DMS153 treated with DMSO at 0.1 percent for 48 hours (cell line): Measurements from ENCODE around the gene ADAM23.

Source experiments
- DNase-seq: peaks from one replicate; lab custom pipeline; 2025; ENCODE audit not compliant: unreplicated experiment; lab: John Stamatoyannopoulos, UW

Gene ADAM23

DNA sequence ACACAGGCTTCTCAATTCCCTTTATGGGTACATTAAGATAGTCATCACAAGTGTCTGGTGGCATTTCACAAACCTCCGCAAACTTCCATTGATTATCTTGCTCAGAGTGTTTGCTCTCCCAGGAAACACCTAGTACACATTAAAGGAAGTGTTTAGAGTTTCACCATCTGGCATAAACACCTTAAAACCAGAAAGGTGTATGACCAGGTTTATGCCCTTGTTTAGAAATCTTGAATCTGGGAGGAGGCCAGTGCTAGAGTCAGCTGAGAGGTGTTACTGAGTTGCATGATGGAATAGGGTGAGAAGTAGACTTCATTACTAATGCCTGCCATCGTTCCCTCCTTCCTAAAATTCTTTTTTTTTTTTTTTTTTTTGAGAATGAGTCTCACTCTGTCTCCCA, 120.0 kb downstream of the ADAM23 start:
- no peak for DNase-seq

DNA sequence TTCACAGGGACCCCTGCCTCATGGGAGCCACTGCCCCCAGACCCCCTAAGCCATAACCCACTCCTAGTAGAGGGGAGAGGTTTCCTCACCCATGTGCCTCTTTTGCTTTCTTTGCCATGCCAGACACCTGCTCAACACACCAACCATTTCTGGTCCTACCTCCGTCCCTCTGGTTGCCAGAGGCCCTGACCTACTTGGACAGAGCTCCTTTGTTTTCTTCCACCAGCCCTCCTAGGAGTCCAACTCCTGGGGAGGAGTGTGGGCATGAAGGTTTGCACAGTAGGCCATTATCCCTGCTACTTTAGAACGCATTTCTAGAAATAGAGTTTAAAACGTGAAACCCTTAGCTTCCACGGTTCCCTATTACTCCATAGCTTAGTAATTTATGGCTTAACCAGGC, 122.3 kb downstream of the ADAM23 start:
- DNase-seq, result no peak

DNA sequence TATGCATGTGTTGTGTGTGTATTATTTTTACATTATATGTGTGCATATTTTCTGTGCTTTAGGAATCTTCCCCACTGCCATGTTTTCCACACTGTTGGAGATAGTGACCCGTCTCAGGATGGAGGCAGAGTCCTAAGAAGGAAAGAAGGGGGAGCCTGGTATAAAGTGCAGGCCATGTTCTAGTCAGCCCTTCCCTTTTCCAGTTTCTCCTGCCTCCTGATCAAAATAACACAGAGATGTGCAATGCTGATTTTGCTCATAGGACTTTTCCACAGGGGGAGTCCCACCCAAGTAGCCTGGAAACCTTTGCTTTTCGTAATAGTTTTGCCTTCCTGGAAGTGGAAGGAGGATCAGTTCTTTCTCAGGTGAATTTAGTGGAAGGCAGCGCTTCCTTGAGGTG, 126.1 kb downstream of the ADAM23 start:
- no peak for DNase-seq

DNA sequence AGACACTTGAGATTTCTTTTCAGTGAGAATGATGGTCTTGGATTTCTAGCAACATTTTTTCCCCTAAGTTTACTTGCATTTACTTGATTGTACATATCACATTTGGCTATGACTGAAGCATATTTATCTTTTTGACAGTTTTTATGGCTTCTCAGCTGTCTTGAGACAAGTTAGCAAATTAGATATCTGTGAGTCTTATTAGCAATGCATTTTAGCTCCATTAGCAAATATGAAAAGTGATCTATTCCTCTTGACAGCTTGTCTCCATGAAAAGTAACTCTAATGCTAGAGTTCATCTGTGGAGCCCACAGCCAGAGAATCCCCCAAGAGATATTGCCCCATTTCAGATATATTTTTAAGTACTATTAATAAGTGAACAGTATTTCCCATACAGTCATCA, 126.9 kb downstream of the ADAM23 start:
- no peak for DNase-seq

DNA sequence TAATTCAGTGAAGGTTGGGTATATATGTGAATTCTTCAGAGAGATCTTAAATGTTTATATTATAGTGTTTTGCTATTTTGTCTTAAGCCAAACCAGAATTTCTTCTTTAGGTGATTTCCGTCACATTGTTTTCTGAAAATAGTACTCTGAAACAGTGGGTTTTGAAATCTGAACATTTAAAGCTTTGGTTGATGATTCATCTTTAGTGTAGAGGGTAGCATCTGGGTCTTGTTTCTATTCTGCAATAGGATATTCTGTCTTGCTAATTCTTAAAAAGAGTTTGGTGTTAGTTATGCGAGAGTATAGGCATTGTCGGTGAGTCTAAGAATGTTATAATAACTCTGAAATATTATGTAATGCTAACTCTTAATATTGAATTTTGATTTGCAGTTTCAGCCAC, 129.4 kb downstream of the ADAM23 start:
- DNase-seq, result no peak

DNA sequence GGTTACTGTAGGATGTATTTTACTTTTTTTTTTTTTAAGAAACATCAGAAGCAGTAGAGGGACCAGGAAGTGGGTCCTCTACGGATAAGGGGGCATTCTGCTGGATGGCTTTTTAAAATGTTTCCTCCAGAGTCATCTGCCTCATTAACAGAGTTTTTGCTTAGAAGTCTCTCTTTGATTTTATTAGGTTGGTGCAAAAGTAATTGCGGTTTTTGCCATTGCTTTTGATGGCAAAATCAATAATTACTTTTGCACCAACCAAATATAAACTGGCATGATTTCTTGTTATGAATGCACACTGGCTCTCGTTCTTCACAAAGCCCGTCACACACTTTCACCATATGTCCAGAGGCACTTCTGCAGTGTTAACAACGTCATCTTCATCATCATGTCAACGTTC, 130.5 kb downstream of the ADAM23 start:
- DNase-seq, result no peak

DNA sequence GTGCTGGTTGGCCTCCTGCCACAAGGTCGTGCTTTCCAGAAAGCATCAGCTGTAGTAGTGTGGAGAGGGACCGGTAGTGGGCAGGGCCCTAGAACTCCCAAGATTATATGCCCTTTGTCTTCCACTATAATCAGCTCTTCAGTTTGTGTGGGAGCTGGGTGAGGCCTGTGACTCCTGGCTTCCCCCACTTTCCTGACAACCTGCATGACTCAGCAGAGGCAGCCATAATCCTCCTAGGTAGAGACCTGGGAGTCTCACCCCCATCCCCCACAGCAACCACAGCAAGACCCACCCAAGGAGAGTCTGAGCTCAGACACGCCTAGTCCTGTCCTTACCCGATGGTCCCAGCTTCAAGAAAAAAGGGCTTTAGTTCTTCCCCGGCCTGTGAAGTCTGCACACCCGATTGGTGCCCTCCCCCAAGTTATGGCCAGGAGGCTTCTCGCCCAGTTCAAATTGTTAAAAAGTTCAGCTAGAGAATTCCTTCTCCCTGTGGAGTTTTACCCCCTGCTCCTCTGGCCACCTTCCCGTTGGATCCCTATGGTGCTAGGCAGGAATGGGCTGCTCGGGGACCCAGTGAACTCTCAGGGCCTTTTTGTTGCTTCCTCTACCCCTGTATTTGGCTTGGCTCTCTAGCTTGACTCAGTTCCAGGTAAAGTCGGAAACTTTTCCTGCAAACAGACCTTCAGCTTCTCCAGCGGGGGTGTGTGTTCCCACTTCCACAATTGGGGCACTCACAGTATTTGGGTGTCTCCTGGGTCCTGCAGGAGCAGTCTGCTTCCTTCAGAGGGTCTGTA, 141.2 kb downstream of the ADAM23 start:
- no peak for DNase-seq

DNA sequence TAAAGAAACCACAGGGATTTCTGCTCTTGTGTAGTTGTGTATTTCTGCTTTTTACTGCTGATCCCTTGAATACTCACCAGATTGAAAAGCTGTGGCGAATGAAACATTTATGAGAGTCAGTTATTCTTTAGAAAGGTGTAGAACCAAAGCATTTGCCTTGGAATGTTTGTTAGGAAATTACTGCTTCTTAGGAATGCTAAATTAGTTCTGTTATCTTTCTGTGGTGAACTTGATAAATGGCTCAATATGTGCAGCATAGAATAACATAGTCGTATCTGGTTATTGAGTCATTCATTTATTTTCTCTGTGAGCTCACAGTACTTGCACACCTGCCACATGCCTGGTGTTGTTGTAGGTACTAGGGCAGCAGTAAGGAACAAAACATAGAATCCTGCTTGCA, 142.0 kb downstream of the ADAM23 start:
- DNase-seq, result no peak

DNA sequence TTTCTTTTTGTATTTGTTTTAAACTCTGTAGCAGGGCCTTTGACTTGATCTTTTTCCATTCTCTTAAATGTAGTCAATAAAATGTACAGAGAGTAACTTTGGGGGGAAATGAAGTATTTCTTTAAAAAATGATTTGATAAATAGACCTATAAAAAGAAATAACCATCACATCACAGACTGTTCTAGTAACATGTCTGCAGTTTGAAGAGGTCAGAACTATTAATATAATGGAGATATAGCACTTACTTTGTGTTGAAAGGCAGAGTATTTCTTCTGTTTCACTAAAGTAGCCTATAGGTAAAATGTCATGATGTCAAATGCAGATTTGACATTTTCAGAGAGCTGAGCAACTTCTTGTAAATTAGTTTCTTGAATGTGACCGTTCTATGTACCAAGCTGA, 143.3 kb downstream of the ADAM23 start:
- DNase-seq, result no peak

DNA sequence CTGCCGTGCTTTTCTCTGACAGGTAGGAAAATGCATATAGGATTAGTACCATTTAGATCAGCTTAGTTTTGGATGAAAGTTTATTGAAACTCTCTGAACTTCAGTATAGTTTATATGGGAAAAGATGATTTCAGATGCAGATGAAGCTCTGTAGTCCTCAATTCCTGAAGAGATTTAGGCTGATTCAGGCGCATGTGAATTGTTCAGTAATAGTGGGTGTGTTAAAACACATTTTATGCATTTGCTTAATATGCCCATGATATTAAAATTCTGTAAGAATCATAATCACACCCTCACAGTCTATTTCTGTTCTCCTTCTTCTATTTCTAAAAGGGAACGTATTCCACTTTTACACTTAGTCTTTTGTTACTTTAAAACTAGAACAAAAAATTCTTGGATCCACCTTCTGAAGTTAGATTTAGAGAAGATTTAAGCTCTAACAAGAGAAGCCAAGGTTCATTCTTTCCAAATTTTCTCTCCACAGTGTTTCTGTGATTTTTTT, 154.4 kb downstream of the ADAM23 start:
- no peak for DNase-seq

DNA sequence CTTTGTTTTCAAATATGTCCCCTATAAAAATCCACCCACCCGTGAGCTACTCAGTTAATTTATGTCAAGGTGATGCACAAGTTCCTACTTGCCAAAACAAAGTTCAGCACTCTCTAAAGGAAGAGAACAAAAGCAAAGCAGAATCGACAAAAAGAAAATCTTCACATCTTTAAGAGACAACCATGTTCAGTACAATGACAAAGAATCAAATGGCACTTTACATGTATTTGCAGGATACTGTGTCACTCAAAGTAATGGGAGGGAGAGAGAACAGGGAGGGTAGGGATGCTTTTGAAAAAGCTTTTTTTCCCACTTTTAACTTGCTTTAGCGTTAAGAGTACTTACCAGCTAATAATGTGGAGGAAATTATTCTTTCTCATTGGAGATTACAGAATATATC, 159.9 kb downstream of the ADAM23 start:
- DNase-seq, result no peak

DNA sequence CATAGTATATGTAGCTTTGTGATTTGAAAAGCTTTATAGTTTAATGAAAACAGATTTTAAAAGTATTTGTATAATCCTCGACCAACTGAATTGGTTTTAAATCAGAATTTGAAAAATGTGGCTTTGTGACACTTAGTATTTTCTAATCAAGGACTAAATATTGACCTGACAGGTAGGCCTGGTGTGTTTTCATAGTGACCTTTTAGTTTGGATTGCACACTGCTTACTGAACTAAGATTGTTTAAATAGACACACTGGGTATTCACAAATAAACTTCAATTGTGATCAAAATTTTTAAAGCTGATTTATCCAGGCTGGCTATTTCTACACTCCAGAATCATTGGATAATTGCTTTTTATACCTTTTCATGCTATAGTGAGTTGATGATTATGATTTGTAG, 167.1 kb downstream of the ADAM23 start:
- no peak for DNase-seq

DNA sequence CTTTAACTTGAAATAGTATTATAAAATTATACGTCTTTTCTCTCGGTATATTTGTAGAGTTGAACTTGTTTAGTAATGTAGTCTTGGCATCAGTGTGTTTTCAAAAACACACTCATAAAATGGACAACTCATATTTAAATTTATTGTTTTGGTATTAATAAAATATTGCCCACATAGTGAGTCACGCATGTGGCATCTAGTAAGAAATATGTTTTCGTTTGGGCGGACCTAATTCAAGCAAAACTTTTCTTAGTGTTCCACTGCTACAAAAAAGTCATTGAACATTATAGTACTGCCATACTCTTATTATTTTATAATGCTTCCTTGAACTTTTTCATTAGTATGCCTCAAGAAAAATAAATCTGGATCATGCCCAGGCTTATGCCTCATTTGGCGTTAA, 167.9 kb downstream of the ADAM23 start:
- no peak for DNase-seq

DNA sequence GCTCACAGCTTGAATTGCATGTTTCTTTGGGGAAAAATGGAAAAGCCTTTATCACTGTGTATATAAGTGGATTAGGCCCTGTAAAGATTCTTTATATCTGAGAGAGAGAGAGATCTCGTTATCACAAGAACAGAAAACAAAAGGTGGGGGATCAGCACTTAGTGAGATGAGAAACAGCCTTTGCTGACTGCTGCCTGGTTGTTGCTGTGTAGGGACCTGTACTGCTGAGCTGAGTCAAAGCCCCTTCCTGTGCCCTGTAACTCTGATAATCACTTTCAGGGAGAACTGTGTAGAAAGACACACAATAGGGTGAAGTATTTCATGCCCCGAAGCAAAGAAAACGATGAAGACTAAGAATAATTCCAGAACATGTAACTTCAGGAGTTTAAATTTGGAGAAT, 168.4 kb downstream of the ADAM23 start:
- no peak for DNase-seq

DNA sequence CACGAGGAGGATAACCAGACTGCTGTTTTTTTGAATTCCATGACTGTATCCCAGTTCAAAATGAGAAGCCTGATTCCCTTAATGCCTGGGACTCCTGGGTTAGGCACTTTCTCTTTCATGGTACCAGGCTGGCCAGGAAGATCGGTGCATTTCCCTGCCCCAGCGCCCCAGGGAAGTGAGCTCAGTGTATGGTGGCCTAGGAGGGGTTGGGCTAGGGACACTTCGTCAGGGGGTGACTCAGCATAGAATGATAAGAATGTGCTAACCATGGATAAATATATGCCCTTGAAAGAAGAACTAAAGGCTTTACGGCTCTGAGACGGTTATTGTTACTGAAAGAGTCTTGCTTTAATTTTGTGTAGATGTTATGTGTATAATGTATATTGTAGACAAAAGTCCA, 171.5 kb downstream of the ADAM23 start:
- DNase-seq, result no peak

DNA sequence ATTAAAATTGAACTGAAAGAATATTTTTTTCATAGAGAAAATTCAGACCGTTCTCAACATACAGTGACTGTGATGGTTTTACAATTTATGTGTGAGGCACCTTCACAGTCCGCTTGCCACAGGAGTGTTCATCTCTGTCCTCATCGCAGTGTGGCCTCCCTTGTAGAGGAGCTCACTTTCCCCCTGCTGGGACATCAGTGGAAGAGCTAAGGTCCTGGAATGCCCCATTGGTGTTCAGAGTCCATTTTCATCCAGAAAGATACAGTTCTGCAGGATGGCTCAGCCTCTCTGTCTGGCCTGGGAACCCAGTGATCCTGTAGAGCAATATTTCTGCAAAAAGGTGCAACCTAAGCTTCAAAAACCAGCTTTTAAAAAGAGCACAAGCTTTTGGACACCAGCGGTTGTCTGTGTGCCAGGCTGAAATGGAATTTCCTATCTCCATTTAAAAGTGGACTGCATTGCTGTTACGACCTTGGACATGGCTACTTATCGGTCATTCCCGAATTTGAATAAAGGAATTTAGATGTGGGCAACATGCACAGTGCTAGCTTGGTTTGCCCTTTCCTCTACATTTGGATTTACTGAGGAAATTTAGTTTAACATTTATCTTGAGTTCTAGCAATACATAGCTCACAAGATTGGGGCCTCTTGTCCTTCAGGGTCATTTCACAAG, 172.2 kb downstream of the ADAM23 start:
- DNase-seq, result no peak

DNA sequence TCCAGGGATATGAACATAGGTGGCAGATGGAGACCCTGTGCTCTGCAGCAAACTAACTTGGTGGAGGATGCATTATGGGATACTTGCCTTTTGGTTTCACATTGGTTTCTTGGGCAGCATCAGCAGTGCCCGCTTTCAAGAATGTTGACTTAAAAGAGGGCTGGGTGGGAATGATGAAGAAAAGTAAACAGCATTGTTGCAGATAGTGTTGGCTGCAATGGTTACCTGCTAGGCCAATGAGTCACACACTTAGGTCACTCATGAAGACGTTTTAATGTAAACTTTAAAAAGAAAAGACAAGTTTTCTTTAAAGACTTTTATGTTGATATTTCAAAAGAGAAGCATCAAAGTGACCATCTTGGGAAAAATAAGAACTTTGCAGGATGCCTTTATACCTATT, 172.8 kb downstream of the ADAM23 start:
- no peak for DNase-seq

DNA sequence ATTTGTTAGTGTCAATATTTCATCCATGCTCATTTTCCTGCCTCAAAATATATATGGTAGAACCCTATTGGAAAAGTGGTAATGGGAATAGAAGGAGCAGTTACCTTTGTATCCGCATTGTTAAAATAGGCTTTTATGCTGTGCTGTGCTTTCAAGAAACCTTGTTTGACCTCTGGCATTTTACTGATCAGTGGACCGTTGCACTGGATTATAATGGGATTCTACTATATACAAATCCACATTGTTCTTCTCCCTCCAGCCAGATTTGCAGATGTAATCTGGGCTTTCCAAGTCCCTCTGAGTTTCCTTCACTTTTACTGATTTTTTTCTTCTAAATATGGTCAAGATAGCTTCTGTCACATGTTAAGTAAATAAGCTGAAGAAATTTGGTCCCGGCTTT, 175.7 kb downstream of the ADAM23 start:
- no peak for DNase-seq

DNA sequence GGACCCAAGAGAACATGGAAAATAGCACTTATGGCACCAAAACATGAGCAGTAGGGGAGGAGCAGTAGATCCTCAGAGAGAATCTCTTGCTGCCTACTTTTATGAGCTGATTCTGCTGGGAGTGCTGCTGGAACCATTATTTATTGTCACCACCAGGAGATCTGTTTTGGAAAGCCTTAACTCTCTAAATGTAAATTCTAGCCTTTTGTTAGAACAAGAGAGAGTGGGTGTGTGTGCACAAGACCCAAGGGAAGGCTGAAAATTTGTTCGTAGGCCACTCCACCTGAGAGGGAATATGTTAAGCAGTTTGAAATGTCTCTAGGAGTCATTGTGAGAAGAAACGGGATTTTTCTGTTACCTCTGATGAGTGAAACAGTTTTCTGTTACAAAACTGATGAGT, 182.8 kb downstream of the ADAM23 start:
- DNase-seq, result no peak

DNA sequence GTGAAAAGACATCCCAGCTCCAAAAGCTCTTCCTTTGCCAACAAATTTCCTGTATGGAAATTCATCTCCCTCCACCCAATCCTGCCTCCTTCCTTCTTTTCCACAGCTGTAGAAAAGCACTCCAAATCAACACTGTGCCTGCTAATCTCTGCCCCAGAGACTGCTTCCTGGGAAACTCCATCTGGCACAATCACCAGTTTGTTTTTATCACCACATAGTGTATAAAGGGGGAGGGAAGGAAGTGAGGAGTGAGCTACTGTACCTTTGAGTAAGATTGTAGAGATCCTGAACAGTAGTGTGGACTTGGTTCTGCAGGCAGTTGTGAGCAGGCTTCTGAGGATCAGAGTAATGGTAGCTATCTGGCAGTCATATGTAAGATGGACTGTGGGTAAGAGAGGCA, 184.3 kb downstream of the ADAM23 start:
- DNase-seq, result no peak

DNA sequence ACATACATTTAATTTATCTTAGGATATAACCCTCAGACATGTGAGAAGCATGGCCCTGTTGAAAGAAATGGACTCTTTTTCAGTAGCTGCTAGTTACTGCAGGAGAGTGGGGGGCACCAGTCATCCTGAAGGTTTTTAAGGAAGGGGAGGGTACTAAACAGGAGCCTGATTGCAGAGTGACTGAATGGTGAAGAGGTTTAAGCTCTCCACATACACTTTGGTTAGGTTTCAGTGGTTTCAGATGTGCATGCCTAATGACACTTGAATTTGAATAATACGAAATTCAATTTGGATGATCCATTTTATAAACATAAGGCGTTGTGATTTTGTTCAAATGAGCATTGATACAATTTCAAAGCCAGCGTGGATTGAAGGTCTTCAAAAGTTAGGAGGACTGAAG, 188.0 kb downstream of the ADAM23 start:
- DNase-seq, result no peak

DNA sequence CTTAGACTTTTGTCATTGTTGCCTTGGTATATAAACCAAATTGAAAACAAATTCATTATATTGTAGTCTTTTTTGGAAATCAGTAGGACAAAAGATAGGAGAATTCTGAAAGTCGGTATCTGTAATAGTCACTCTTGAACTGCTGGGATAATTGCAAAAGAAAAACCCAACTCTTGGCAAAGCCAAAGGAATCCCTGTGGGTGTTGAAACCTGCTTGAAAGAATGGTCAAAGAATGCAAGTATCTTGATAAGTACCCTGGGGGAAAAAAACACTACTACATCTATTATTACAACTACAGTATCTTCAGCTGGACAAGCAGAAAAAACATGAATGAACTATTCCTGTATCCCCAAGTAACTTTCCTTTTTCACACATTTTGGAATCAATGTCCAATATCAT, 191.7 kb downstream of the ADAM23 start:
- DNase-seq, result no peak

DNA sequence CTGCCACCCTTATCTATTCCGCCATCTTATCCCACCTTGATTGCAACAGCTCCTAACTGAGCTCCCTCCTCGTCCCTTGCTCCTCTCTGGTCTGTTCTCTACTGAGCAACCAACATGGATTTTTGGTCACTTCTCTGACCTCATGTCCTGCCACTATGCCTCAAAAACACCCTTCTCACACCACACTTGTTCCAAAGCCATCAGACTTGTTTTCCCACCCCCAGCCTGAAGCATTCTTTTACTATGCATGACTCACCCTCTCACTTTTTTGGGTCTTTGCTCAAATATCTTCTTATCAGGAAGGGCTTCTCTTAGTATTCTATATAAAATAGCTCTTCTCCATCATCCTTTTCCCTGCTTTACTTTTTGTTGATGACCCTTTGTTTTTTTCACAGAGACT, 196.3 kb downstream of the ADAM23 start:
- DNase-seq, result no peak
